ENCODE results near the gene NFKB2. TPM values are rescaled to one million over a fixed set of nuclear protein-coding genes. Genes with fewer than 3 reads are reported as not detected.

Gene NFKB2
- total and polyA plus RNA-seq, 2 experiments from 2014 or later: 10.8 to 29.8 TPM

DNA sequence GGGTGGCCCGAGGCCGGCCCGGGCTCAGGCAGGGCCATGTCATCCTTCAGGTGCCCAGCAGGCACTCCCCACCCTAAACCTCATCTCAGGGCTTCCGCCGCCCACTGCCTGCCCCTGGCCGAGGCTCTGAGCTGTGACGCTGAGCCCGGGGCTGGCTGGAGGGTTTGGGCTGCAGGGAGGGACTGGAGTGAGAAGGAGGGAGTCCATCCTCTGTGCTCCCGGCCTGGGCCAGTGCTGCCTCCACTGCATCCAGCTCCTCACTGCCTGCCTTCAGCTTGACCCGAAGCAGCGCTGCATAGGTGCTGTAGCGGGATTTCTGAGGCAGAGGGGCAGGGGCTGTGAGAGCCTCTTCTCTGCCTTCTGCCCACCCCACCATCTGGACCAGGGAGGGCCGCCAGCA lies 7.6 kb downstream of the NFKB2 start:
- DNase-seq (ENCODE audit: low read depth in 1 of 2, low spot score in 1 of 2): no peak
- Histone ChIP-seq H3K36me3 (no peaks in the 10 kb centered on the region), H3K27me3 (peaks cover 8% of the 10 kb centered on the region), H3K27ac (no peak overlapping the region), H3K4me3 (no peak overlapping the region), H3K9me3 (ENCODE audit: low read depth) (no peaks in the 10 kb centered on the region), H3K4me1 (ENCODE audit: low read depth) (peaks cover 2% of the 10 kb centered on the region)
- TF ChIP-seq, protein P1, sequence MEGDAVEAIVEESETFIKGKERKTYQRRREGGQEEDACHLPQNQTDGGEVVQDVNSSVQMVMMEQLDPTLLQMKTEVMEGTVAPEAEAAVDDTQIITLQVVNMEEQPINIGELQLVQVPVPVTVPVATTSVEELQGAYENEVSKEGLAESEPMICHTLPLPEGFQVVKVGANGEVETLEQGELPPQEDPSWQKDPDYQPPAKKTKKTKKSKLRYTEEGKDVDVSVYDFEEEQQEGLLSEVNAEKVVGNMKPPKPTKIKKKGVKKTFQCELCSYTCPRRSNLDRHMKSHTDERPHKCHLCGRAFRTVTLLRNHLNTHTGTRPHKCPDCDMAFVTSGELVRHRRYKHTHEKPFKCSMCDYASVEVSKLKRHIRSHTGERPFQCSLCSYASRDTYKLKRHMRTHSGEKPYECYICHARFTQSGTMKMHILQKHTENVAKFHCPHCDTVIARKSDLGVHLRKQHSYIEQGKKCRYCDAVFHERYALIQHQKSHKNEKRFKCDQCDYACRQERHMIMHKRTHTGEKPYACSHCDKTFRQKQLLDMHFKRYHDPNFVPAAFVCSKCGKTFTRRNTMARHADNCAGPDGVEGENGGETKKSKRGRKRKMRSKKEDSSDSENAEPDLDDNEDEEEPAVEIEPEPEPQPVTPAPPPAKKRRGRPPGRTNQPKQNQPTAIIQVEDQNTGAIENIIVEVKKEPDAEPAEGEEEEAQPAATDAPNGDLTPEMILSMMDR (IDR thresholded peaks at IDR 0.05; ENCODE audit: low read depth, low read length): no peak

DNA sequence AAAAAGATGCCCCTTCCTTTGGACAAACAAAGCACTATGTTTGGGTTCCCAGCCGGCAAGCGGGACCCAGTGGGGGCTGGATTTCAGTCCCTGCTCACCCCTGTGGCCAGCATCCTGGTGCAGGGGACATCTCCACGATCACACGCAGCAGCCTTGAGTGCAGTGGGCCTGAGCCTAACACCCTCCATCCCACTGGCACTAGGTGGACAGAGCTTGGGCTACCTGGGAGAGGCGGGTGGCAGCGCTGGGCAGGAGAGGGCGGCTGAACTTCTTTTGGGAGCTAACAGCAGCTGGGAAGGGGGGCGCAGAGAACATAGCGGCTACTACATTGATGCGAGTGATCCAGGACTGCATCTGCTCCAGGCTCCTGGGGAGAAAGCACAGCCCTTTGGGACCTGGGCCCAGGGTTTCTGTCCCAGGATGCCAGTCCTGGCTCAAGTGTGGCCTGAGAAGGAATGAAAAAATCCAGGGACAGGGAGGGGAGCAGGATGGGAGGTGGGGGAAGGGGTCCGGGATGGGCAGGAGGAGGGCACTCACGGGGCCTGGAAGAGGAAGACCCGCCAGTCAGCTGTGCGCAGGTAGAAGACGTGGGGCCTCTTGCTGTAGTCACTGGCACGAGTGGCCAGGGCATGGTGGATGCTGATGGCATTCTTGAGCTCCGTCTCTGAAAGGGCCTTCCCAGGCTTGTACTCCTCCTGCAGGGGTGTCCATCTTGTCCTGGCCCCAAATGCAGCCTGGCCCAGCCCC lies 9.0 kb downstream of the NFKB2 start:
- TF ChIP-seq, protein P1 (IDR thresholded peaks at IDR 0.05; ENCODE audit: low read depth, low read length): no peak
- DNase-seq (ENCODE audit: low read depth in 1 of 2, low spot score in 1 of 2): no peak
- Histone ChIP-seq H3K4me3 (no peak overlapping the region), H3K9me3 (ENCODE audit: low read depth) (no peaks in the 10 kb centered on the region), H3K36me3 (no peaks in the 10 kb centered on the region), H3K27ac (no peak overlapping the region), H3K4me1 (ENCODE audit: low read depth) (peaks cover 2% of the 10 kb centered on the region), H3K27me3 (peaks cover 15% of the 10 kb centered on the region)

DNA sequence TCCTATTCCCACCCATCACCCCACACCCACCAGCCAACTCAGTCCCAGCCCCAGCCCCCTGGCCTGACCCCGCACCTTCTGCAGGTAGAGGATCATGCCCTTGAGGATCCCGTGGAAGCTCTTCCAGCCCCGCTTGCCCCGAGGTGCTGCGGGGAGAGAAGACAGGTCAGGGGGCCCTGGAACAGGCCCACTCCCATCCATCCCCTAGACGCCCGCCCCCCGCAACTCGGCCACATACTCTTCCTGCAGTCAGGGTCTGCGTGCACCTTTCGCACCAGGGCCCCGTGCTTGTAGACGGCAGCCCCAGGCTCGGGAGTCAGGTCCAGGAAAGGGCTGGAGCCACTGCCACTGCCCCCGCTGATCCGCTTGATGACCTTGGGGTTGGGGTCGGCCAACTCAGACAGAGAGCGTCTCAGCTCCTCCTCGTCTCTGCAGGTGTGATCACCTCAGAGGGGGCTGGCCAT lies 9.6 kb downstream of the NFKB2 start:
- H3K36me3 ChIP-seq: no peaks in the 10 kb centered on the region
- no peaks in the 10 kb centered on the region for H3K9me3 ChIP-seq (ENCODE audit: low read depth)
- no peak for DNase-seq (ENCODE audit: low read depth in 1 of 2, low spot score in 1 of 2)
- peaks cover 20% of the 10 kb centered on the region for H3K27me3 ChIP-seq
- H3K27ac ChIP-seq: no peak overlapping the region
- H3K4me3 ChIP-seq: no peak overlapping the region
- no peaks in the 10 kb centered on the region for H3K4me1 ChIP-seq (ENCODE audit: low read depth)
- TF ChIP-seq, protein P1 (IDR thresholded peaks at IDR 0.05; ENCODE audit: low read depth, low read length): no peak

DNA sequence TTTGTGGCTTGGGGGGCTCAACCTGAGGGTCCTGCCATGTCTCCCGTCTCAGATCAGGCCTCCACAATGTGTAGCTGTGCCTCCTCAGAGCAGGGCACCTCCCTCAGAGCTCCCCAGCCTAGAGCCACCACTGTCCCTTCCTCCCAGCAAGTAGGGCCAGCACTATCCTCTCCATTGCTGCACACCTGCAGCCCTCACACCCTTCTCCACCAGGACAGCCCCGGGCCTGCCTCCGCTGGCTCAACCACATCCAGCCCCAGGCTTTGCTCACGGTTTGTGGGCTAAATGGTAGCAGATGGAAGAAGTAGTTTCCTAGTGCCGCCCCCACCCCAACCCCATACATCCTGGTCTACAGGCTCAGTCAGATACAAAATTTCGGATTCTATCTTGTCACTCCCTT lies 10.1 kb downstream of the NFKB2 start:
- Histone ChIP-seq H3K27me3 (peaks cover 25% of the 10 kb centered on the region), H3K4me1 (ENCODE audit: low read depth) (no peaks in the 10 kb centered on the region), H3K36me3 (no peaks in the 10 kb centered on the region), H3K4me3 (no peak overlapping the region), H3K9me3 (ENCODE audit: low read depth) (no peaks in the 10 kb centered on the region), H3K27ac (no peak overlapping the region)
- no peak for DNase-seq (ENCODE audit: low read depth in 1 of 2, low spot score in 1 of 2)
- TF ChIP-seq, protein P1 (IDR thresholded peaks at IDR 0.05; ENCODE audit: low read depth, low read length): no peak

DNA sequence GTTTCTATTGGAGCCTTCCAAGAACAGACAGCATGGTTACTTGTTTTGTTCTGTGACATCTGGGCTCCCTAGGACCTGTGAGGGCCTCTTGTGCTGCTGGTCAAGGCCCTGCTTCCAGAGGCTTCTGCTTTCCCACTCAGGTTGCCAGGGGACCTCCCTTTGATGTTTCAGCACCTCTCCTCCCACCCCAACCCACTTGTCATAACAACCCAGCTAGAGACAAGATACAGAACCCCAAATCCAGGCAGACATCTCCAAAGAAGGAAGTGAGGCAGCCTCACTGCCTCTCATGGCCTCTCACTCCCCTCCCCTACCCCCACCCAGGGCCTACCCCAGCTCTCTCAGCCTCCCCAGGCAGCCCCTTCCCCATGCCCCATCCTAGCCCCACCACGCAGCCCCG lies 11.3 kb downstream of the NFKB2 start:
- no peaks in the 10 kb centered on the region for H3K36me3 ChIP-seq
- H3K4me1 ChIP-seq (ENCODE audit: low read depth): no peaks in the 10 kb centered on the region
- TF ChIP-seq, protein P1 (IDR thresholded peaks at IDR 0.05; ENCODE audit: low read depth, low read length): no peak
- no peak overlapping the region for H3K4me3 ChIP-seq
- peaks cover 32% of the 10 kb centered on the region for H3K27me3 ChIP-seq
- no peaks in the 10 kb centered on the region for H3K9me3 ChIP-seq (ENCODE audit: low read depth)
- no peak overlapping the region for H3K27ac ChIP-seq
- DNase-seq (ENCODE audit: low read depth in 1 of 2, low spot score in 1 of 2): no peak
